Measurements from ENCODE around the gene CTSZ. TPM values are rescaled to one million over a fixed set of nuclear protein-coding genes. Genes with fewer than 3 reads are reported as not detected.

CTSZ gene
- total and polyA plus RNA-seq, 2 of the 8 experiments (the other 6 are each of a cell fraction or from before 2014, with no cell fraction given) = 32.8 to 34.0 TPM

DNA sequence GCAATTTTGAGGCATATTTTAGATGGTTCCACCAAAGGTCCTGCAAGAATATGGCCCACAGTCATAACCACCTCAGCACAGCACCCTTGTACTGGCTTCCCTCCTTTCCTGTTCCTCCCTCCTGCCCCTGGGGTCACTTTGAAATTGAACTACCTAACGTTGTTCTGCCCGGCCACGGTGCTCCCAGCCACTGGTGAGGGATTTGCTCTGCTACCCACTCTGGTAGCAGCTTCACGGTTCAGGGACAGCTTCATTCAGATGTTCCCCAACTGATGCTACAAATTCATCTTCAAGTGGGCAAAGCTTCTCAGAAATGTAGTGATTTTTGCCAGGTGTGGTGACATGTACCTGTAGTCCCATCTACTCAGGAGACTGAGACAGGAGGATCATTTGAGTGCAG is 33.9 kb downstream of the CTSZ start (continued):
- TF ChIP-seq SUZ12 (IDR thresholded peaks at IDR 0.05; ENCODE audit: low read length) = no peak
- TF ChIP-seq CTBP2 (IDR thresholded peaks at IDR 0.05; ENCODE audit: borderline replicate concordance, insufficient read depth, insufficient read length, low read length) = no peak
- TF ChIP-seq CHD2 (IDR thresholded peaks at IDR 0.05; ENCODE audit: low read length) = no peak
- TF ChIP-seq SAP30 (IDR thresholded peaks at IDR 0.05; ENCODE audit: insufficient read depth, insufficient replicate concordance, low read length) = no peak
- TF ChIP-seq, protein P1, sequence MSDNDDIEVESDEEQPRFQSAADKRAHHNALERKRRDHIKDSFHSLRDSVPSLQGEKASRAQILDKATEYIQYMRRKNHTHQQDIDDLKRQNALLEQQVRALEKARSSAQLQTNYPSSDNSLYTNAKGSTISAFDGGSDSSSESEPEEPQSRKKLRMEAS (IDR thresholded peaks at IDR 0.05) = no peak
- TF ChIP-seq JUND (IDR thresholded peaks at IDR 0.05; ENCODE audit: low read length) = no peak
- TF ChIP-seq YY1 (IDR thresholded peaks at IDR 0.05; ENCODE audit: low read depth, low read length) = no peak

Measured in H1 (cell line).